Measurements from ENCODE around the gene WDFY2.

Gene WDFY2

GRCh38 chr13:51733374-51734298 lies 149.4 kb downstream of the WDFY2 start:
- Histone ChIP-seq H3K4me3 (ENCODE audit: low read length) (no peak overlapping the region), H3K36me3 (ENCODE audit: control insufficient read depth, insufficient read depth, low read length) (no peaks in the 10 kb centered on the region), H3K27ac (ENCODE audit: low read depth, low read length) (no peak overlapping the region), H3K27me3 (ENCODE audit: control insufficient read depth, insufficient read depth, low read length) (no peaks in the 10 kb centered on the region), H3K9ac (ENCODE audit: low read length) (no peak overlapping the region), H3K4me1 (ENCODE audit: control insufficient read depth, insufficient read depth, low read length) (peaks cover 17% of the 10 kb centered on the region)

- no peak overlapping the region for H3K27ac ChIP-seq (ENCODE audit: low read depth, low read length)
- no peaks in the 10 kb centered on the region for H3K36me3 ChIP-seq (ENCODE audit: control insufficient read depth, insufficient read depth, low read length)
- no peaks in the 10 kb centered on the region for H3K27me3 ChIP-seq (ENCODE audit: control insufficient read depth, insufficient read depth, low read length)
- no peak overlapping the region for H3K4me3 ChIP-seq (ENCODE audit: low read length)
- H3K4me1 ChIP-seq (ENCODE audit: control insufficient read depth, insufficient read depth, low read length): peaks cover 25% of the 10 kb centered on the region
- H3K9ac ChIP-seq (ENCODE audit: low read length): no peak overlapping the region
Observed at GRCh38 chr13:51734786-51735185, 150.5 kb downstream of the WDFY2 start.

- no peak overlapping the region for H3K27ac ChIP-seq (ENCODE audit: low read depth, low read length)
- H3K4me1 ChIP-seq (ENCODE audit: control insufficient read depth, insufficient read depth, low read length): peaks cover 18% of the 10 kb centered on the region
- H3K4me3 ChIP-seq (ENCODE audit: low read length): no peak overlapping the region
- H3K9ac ChIP-seq (ENCODE audit: low read length): no peak overlapping the region
- no peaks in the 10 kb centered on the region for H3K27me3 ChIP-seq (ENCODE audit: control insufficient read depth, insufficient read depth, low read length)
- no peaks in the 10 kb centered on the region for H3K36me3 ChIP-seq (ENCODE audit: control insufficient read depth, insufficient read depth, low read length)
Observed at GRCh38 chr13:51737609-51738008, 153.3 kb downstream of the WDFY2 start.

DNA sequence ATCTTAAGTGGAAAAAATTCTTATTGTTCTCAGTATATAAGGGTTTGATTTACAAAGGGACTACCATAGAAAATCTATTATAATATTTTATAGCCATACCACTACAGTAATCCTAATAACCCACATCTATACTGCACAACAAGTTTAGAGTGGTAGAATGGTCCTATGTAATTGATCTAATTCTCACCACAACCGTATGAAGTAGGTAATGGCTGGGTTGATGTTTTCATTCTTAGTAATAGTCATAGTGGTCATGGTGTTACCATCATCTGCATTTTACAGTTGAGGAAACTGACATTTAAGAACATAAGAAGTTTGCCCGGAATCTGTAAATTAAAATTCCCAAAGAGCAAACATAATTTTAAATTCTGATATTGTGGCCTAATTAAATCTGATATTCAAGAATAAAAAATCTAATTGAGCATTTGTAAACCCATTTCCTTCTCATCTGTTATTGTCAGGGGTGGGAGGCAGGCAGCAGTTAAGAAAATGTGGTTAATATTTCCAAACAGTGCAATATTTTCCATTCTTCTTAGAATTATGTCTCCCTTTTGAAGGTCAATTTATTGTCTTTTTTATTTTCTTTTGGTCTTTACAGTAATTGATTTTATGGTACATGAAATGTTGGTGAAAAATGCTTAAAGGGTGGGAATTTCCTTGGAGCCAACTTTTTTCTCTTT lies 154.1 kb downstream of the WDFY2 start:
- H3K36me3 ChIP-seq (ENCODE audit: control insufficient read depth, insufficient read depth, low read length): no peaks in the 10 kb centered on the region
- H3K27me3 ChIP-seq (ENCODE audit: control insufficient read depth, insufficient read depth, low read length): no peaks in the 10 kb centered on the region
- H3K27ac ChIP-seq (ENCODE audit: low read depth, low read length): peak overlapping the region; percentile 74
- H3K9ac ChIP-seq (ENCODE audit: low read length): no peak overlapping the region
- peaks cover 18% of the 10 kb centered on the region for H3K4me1 ChIP-seq (ENCODE audit: control insufficient read depth, insufficient read depth, low read length)
- H3K4me3 ChIP-seq (ENCODE audit: low read length): no peak overlapping the region

DNA sequence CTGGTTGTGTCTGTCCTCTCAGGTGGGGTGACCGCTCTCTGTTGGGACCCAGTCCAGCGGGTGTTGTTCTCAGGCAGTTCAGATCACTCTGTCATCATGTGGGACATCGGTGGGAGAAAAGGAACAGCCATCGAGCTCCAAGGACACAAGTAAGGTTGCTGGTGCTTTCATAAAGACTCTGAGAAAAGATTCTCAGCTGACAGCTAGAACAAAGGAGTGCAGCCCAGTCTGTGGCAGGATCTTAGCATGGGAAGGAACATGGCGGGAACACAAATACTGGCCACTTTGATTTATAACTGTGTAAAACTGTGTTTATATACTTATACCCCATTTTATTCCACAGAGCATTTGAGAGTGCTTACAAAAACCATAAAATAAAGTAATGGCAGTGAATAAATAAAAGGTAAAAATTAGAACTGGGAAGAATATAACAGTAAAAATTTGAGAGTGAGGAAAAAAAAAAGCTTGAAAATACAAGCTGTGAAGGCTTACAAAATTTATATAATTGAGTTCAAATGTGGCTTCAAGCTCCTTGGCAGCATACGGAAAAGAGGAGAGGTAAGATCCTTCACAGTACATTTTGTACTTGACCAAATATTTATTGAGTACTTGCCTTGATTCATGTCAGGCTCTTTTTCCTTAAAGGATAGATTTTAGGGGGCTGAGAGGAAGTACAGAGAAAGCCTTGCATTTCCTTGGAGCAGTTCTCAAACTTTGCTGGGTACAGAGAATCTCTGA lies 154.9 kb downstream of the WDFY2 start:
- Histone ChIP-seq H3K27ac (ENCODE audit: low read depth, low read length) (peak overlapping the region; percentile 74), H3K27me3 (ENCODE audit: control insufficient read depth, insufficient read depth, low read length) (no peaks in the 10 kb centered on the region), H3K36me3 (ENCODE audit: control insufficient read depth, insufficient read depth, low read length) (no peaks in the 10 kb centered on the region), H3K4me1 (ENCODE audit: control insufficient read depth, insufficient read depth, low read length) (peaks cover 18% of the 10 kb centered on the region), H3K4me3 (ENCODE audit: low read length) (no peak overlapping the region), H3K9ac (ENCODE audit: low read length) (no peak overlapping the region)

DNA sequence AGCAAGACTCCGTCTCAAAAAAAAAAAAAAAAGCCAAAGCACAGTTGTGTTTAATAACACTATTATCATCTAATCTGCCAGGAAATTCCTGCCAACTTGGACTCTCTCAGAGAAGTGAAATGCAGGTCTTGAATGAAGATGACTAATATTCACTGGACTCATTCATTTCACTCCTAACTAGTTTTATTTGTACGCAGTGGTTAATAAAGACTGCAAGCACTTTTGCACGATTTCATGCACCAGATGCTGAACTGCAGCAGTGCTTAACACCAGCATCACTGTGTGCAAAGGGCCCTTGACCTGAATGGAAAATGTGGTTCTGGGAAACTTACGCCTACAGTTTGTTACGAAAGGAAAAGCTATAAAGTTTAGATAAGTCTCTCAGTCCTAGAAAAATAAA lies 156.4 kb downstream of the WDFY2 start:
- no peaks in the 10 kb centered on the region for H3K36me3 ChIP-seq (ENCODE audit: control insufficient read depth, insufficient read depth, low read length)
- H3K27ac ChIP-seq (ENCODE audit: low read depth, low read length): no peak overlapping the region

GRCh38 chr13:51742031-51742430 lies 157.8 kb downstream of the WDFY2 start:
- H3K9ac ChIP-seq (ENCODE audit: low read length): no peak overlapping the region
- H3K27me3 ChIP-seq (ENCODE audit: control insufficient read depth, insufficient read depth, low read length): no peaks in the 10 kb centered on the region
- no peaks in the 10 kb centered on the region for H3K36me3 ChIP-seq (ENCODE audit: control insufficient read depth, insufficient read depth, low read length)
- no peak overlapping the region for H3K4me3 ChIP-seq (ENCODE audit: low read length)
- H3K4me1 ChIP-seq (ENCODE audit: control insufficient read depth, insufficient read depth, low read length): peaks cover 18% of the 10 kb centered on the region
- no peak overlapping the region for H3K27ac ChIP-seq (ENCODE audit: low read depth, low read length)

More for the DNA sequence above, 156.4 kb downstream of the WDFY2 start:
- H3K4me3 ChIP-seq (ENCODE audit: low read length): no peak overlapping the region
- peaks cover 18% of the 10 kb centered on the region for H3K4me1 ChIP-seq (ENCODE audit: control insufficient read depth, insufficient read depth, low read length)
- H3K27me3 ChIP-seq (ENCODE audit: control insufficient read depth, insufficient read depth, low read length): no peaks in the 10 kb centered on the region
- H3K9ac ChIP-seq (ENCODE audit: low read length): no peak overlapping the region

GRCh38 chr13:51742611-51743010 lies 158.3 kb downstream of the WDFY2 start:
- Histone ChIP-seq H3K4me3 (ENCODE audit: low read length) (no peak overlapping the region), H3K27me3 (ENCODE audit: control insufficient read depth, insufficient read depth, low read length) (no peaks in the 10 kb centered on the region), H3K36me3 (ENCODE audit: control insufficient read depth, insufficient read depth, low read length) (no peaks in the 10 kb centered on the region), H3K9ac (ENCODE audit: low read length) (no peak overlapping the region), H3K27ac (ENCODE audit: low read depth, low read length) (no peak overlapping the region), H3K4me1 (ENCODE audit: control insufficient read depth, insufficient read depth, low read length) (peaks cover 18% of the 10 kb centered on the region)

DNA sequence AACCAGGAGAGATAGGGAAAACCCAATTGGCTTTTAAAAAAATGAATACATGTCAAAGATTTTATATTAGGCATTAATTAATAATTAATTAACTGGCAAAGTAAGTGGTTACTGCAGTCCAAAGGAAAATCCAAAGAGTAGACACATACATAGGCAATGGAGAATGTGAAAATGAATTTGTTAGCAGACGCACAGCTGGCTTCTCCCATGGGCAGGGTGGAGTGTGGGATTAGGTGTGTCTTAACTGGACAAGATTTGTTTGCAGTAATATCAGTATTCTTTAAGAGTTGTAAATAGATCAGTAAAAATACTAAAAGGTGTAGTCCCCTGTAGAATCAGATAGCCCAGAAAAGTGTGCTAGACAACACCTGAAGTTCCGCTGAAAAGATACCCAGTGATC lies 161.0 kb downstream of the WDFY2 start:
- Histone ChIP-seq H3K4me3 (ENCODE audit: low read length) (no peak overlapping the region), H3K27me3 (ENCODE audit: control insufficient read depth, insufficient read depth, low read length) (no peaks in the 10 kb centered on the region), H3K36me3 (ENCODE audit: control insufficient read depth, insufficient read depth, low read length) (no peaks in the 10 kb centered on the region), H3K27ac (ENCODE audit: low read depth, low read length) (no peak overlapping the region), H3K4me1 (ENCODE audit: control insufficient read depth, insufficient read depth, low read length) (peaks cover 7% of the 10 kb centered on the region), H3K9ac (ENCODE audit: low read length) (no peak overlapping the region)

- Histone ChIP-seq H3K4me3 (ENCODE audit: low read length) (no peak overlapping the region), H3K27me3 (ENCODE audit: control insufficient read depth, insufficient read depth, low read length) (no peaks in the 10 kb centered on the region), H3K27ac (ENCODE audit: low read depth, low read length) (no peak overlapping the region), H3K4me1 (ENCODE audit: control insufficient read depth, insufficient read depth, low read length) (no peaks in the 10 kb centered on the region), H3K36me3 (ENCODE audit: control insufficient read depth, insufficient read depth, low read length) (no peaks in the 10 kb centered on the region), H3K9ac (ENCODE audit: low read length) (no peak overlapping the region)
Observed at GRCh38 chr13:51746802-51747201, 162.5 kb downstream of the WDFY2 start.

DNA sequence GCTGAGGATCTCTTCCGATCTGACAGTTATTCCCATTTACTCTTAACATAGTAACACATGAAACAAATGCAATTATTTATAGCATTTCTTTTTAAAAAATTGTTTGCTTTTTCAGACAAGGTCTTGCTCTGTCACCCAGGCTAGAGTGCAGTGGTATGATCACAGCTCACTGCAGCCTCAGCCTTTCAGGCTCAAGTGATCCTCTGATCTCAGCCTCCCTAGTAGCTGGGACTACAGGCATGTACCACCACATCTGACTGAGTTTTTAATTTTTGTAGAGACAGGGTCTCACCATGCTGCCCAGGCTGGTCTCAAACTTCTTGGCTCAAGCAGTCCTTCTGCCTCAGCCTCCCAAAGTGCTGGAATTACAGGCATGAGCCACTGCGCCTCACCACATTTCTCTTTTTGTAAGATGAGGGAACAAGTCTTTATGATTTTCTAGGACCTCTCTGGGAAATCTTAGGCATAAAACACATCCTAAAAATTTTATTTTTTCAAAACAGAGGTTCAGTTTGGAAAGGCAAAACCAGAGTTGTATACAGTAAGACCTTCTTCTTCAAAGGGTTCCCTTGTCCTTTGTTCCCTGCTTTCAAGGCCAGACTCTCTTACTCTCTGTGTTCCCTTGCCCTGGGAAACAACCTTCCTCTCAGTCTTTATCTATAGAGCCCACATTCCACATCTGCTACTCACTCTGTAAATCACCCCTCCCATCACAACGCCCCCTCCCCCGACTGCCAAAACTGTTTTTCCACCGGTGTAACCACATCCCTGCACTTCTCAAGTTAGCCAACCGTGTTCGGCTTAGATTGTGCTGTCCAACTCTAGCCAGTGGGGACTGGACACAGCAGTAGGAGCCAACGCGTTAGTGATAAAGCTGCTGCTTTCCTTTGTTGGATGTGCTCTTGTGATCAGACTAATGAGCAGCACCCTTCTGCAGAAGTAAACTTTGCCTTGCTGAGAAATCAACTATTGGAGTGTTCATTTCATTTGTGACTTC lies 163.5 kb downstream of the WDFY2 start:
- Histone ChIP-seq H3K27me3 (ENCODE audit: control insufficient read depth, insufficient read depth, low read length) (no peaks in the 10 kb centered on the region), H3K27ac (ENCODE audit: low read depth, low read length) (no peak overlapping the region)

More for the DNA sequence above, 163.5 kb downstream of the WDFY2 start:
- Histone ChIP-seq H3K4me1 (ENCODE audit: control insufficient read depth, insufficient read depth, low read length) (no peaks in the 10 kb centered on the region), H3K4me3 (ENCODE audit: low read length) (no peak overlapping the region), H3K36me3 (ENCODE audit: control insufficient read depth, insufficient read depth, low read length) (no peaks in the 10 kb centered on the region), H3K9ac (ENCODE audit: low read length) (no peak overlapping the region)
